Measurements from ENCODE around the gene DTX4.
A peak's percentile ranks its signal among the peaks of the same experiment; 100 is the strongest.

DTX4 gene

DNA sequence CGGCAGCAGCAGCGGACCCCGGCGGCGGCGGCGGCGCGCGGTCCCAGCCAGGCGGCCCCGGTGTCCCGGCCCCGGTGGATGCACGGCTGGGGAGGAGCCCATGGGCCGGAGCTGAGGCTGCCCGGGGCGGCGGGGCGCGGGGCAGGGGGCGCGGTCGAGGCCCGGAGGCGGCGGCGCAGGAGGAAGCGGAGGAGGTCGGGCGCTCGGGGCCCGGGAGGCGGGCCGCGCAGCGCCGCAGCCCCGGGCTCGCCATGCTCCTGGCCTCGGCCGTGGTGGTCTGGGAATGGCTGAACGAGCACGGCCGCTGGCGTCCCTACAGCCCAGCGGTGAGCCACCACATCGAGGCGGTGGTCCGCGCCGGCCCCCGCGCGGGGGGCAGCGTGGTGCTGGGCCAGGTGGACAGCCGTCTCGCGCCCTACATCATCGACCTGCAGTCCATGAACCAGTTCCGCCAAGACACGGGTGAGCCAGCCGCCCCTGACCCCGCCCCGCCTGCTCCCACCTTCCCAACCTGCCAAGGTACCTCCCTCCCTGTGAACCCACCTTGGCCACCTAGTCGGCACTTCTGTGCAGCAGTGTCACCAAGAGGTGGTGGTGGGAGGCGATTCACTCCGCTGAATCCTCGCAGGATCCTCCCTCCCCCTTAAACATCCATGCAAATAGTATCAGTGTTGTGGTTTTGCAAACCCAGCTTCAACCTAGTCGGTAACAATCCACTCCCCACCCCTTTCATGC, 580 bp downstream of the DTX4 start:
- no peak for TF ChIP-seq POLR2A (IDR thresholded peaks at IDR 0.05; ENCODE audit: extremely low read depth, insufficient read length)
- TF ChIP-seq MYC (IDR thresholded peaks at IDR 0.05; ENCODE audit: low read depth, low read length), result no peak
- peak; percentile 14 for DNase-seq (ENCODE audit: low read depth)
- H3K4me3 ChIP-seq (ENCODE audit: low read depth, low read length), result no peak overlapping the region

DNA sequence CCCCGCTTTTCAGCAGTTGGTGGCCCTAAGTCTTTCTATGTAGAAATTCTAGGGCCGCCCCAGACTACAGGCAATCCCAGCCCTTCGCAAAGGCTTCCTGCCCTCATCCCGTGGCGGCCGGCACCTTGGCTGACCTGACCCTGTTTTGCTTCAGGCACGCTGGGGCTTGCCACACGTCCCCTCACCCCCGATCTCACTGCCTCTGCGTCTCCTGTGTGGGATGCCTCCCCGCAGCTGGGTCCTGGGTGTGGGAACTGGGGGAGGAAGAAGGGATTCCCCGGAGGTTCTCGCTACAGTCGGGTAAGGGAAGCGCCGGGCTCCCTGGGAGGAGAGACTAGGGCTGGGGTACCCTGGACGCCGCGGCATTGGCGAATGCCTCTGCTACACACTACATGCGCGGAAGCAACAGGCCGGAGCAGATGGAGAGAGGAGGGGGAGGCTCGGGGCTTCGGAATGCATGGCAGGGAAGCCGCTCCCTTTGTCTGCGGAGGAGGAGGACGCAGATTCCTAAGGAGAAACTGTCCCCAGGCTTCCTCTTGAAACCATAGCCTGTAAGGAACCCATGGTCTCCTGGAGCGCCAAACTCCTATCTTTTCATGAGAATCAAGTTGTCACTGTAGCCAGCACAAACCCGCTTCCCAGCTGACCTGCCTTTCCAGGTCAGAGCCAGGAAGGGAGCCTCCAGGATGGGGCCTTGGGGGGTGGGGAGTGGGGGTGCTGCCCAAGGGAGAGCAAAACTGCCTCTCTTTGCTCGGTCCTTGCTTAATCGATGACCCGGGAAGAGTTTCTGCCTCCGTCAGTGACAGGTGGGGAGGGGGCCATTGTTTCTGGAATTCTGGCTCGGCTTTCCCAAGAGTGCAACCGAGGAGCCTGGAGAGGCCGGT, 1.4 kb downstream of the DTX4 start:
- peak; percentile 20 for DNase-seq (ENCODE audit: low read depth)
- H3K4me3 ChIP-seq (ENCODE audit: low read depth, low read length), result no peak overlapping the region
- no peak for TF ChIP-seq MYC (IDR thresholded peaks at IDR 0.05; ENCODE audit: low read depth, low read length)

DNA sequence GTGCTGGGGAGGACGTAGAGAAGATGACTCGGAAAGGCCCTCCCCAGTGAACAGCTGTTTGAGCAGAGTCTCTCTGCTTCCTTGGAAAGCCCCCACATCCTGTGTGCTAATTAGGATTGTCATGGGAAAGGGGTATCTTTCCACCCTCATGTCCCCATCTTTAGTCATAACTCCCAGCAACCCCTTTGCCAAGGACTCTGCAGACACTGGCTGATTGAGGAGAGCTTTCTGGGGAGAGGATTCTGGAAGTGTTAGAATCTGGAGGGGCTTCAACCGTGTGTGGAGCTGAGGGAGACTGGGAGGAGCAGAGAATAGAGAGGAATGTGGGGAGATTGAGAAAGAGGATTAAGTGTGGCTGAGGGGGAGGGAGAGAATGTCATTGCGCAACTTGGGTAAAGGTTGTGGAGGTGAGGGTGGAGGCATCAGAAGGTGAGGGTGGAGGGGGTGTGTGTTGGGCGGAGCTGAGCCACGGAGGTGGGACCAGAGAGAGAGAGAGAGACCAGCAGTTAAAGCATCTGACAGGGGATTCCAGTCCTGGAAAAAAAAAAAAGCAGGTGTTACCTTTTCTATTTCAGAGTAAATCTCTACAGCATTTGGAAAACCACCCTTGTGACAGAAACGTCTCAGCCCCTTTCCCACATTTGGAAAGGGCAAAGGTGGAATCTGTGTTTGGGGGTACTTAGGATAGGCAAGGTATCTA, 2.2 kb downstream of the DTX4 start:
- DNase-seq (ENCODE audit: low read depth), result no peak
- TF ChIP-seq, protein P1, sequence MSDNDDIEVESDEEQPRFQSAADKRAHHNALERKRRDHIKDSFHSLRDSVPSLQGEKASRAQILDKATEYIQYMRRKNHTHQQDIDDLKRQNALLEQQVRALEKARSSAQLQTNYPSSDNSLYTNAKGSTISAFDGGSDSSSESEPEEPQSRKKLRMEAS (IDR thresholded peaks at IDR 0.05; ENCODE audit: low read depth, low read length), result no peak
- TF ChIP-seq POLR2A (IDR thresholded peaks at IDR 0.05; ENCODE audit: extremely low read depth, insufficient read length), result no peak
- no peak for TF ChIP-seq MYC (IDR thresholded peaks at IDR 0.05; ENCODE audit: low read depth, low read length)
- TF ChIP-seq, protein P2, sequence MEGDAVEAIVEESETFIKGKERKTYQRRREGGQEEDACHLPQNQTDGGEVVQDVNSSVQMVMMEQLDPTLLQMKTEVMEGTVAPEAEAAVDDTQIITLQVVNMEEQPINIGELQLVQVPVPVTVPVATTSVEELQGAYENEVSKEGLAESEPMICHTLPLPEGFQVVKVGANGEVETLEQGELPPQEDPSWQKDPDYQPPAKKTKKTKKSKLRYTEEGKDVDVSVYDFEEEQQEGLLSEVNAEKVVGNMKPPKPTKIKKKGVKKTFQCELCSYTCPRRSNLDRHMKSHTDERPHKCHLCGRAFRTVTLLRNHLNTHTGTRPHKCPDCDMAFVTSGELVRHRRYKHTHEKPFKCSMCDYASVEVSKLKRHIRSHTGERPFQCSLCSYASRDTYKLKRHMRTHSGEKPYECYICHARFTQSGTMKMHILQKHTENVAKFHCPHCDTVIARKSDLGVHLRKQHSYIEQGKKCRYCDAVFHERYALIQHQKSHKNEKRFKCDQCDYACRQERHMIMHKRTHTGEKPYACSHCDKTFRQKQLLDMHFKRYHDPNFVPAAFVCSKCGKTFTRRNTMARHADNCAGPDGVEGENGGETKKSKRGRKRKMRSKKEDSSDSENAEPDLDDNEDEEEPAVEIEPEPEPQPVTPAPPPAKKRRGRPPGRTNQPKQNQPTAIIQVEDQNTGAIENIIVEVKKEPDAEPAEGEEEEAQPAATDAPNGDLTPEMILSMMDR (IDR thresholded peaks at IDR 0.05; ENCODE audit: low read depth, low read length), result no peak
- H3K4me3 ChIP-seq (ENCODE audit: low read depth, low read length), result no peak overlapping the region

DNA sequence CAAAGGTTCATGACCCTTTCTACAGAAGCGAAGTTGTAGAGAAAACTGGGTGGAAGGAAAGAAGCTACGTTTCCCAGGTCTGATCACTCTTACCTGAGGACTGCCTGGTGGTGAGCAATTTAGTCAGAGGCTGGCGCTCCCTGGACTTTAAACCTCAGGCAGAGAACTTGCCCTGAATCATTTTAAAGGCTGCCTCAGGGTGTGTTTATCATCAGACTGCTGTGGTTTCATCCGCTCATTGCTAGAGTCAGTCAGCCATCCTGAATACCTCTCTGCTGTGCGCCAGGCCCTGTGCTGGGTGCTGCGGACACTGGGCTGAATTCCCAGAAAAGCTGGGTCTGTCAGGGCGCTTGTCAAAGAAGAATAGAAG, 2.7 kb downstream of the DTX4 start:
- no peak for DNase-seq (ENCODE audit: low read depth)
- TF ChIP-seq, protein P2 (IDR thresholded peaks at IDR 0.05; ENCODE audit: low read depth, low read length), result no peak
- TF ChIP-seq, protein P1 (IDR thresholded peaks at IDR 0.05; ENCODE audit: low read depth, low read length), result no peak
- TF ChIP-seq MYC (IDR thresholded peaks at IDR 0.05; ENCODE audit: low read depth, low read length), result no peak
- H3K4me3 ChIP-seq (ENCODE audit: low read depth, low read length), result no peak overlapping the region

DNA sequence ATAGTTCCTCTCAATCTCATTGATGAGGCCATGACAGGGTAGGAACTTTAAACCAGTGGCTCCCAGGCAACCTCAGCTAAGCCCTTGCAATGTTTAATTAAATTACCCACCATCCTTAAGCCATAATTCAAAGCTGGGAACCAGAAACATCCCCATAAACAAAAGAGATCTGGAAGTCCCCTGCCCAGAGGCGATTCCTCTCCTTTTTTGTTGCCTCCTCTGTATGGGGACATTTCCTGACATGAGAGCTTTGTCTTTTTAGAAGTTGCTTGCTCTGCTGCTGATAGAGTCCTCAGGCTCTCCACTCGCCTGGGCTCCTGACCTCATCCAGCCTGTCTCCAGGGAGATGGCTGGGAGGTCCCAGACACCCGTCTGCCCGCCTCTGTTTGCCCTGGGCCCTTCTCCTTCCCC, 3.2 kb downstream of the DTX4 start:
- TF ChIP-seq, protein P1 (IDR thresholded peaks at IDR 0.05; ENCODE audit: low read depth, low read length), result no peak
- TF ChIP-seq POLR2A (IDR thresholded peaks at IDR 0.05; ENCODE audit: extremely low read depth, insufficient read length) (no peak), MYC (IDR thresholded peaks at IDR 0.05; ENCODE audit: low read depth, low read length) (no peak)
- TF ChIP-seq, protein P2 (IDR thresholded peaks at IDR 0.05; ENCODE audit: low read depth, low read length), result no peak
- no peak for DNase-seq (ENCODE audit: low read depth)
- no peak overlapping the region for H3K4me3 ChIP-seq (ENCODE audit: low read depth, low read length)

DNA sequence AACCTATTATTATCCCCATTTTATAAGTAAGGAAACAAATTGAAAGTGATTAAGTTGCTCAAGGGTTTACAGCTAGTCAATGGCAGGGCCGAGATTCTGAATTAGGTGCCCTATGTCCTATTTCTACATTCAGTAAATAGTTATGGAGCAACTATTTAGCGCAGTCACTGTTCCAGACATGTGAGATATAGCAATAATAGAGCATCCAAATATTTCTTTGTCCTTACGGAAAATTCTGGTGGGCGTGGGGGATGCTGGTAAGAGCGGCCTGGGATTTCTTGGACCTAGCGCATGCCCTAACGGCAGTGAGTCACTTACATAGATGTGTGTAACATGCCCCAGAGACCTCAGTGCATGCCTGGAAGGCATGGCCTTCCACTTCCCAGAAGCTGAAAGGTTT, 4.4 kb downstream of the DTX4 start:
- DNase-seq (ENCODE audit: low read depth), result no peak
- TF ChIP-seq MYC (IDR thresholded peaks at IDR 0.05; ENCODE audit: low read depth, low read length) (no peak), POLR2A (IDR thresholded peaks at IDR 0.05; ENCODE audit: extremely low read depth, insufficient read length) (no peak)
- TF ChIP-seq, protein P2 (IDR thresholded peaks at IDR 0.05; ENCODE audit: low read depth, low read length), result no peak
- TF ChIP-seq, protein P1 (IDR thresholded peaks at IDR 0.05; ENCODE audit: low read depth, low read length), result no peak
- H3K4me3 ChIP-seq (ENCODE audit: low read depth, low read length), result no peak overlapping the region

Data from NB4 (cell line).